Posterior cingulate gyrus (tissue), 11 donors: ENCODE results near the gene GALNT7.

ENCODE experiments used
- DNase-seq, 10 donors: peaks; one replicate each; pipeline versions ENCODE4 v3.0.0 to v3.0.0-alpha.2; 2020 to 2021; ENCODE audit warnings: mixed read lengths in 3 of 10
- intact Hi-C: fragments of 100-400 bp; cut with DNase I; formaldehyde crosslinking; loops from one replicate; pipeline ENCODE4 v1.15.1; 2023

GALNT7 gene

GRCh38 chr4:173282256-173282562 lies 113.6 kb downstream of the GALNT7 start:
- no peak for DNase-seq
- intact Hi-C loops = no loop called here

DNA sequence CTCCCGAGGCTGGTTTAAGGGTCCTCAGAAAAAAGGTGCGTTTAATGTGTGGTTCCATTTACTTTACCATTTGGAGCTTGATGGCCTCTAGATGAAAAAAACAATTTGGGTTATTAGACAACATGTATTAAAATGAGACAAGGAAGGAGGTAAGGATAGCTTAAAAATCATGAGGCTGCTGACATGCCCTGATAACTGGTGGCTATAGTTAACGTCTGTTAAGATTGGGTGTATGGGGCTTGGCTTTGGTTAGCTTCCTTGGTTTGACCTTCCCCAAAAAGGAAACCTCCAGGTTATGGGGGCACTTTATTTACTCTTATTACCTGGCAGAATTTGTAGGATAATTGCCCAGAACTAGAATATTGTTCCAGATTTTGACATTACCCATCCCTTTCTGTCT lies 114.0 kb downstream of the GALNT7 start:
- intact Hi-C loops = no loop called here
- DNase-seq = no peak

GRCh38 chr4:173284463-173284862 lies 115.9 kb downstream of the GALNT7 start:
- intact Hi-C loops = no loop called here
- DNase-seq = no peak

DNA sequence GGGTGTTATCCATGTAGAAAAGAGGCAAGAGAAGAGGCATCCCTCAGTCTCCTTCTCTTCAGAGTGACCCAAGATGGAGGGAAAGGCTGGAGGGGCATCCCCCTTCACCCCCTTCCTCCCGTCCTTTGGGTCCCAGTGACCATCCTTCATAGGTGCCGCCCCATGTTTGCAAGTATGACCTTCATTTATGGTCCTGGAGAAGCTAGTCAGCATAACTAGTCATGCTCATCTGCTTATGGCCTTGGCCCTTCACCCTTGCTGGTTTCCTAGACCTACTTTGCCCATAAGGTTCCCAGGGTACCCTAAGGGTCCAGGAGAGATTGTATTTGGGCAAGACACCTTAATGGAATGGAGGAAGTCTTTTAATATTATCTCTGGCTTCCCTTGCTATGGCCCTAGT lies 118.9 kb downstream of the GALNT7 start:
- intact Hi-C loops = no loop called here

DNA sequence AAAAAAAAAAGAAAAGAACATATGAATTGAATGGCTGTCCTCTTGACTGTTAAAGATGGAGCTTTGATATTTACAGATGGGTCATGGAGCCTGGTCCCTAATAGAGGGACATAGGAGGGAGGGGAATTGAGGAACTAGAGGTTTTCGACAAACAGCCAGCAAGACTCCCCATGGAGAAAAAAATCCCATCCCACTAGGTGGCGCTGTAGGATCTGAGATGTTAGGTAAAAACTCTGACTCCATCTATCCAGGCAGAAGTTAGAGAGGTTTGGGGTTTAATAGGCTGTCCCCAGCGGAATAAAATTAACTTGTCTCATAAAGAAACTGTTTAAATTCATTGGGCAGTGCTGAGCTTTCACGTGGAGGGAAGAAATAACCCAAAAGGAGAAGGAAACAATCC lies 119.7 kb downstream of the GALNT7 start:
- peak in 5 of 10 donors; percentile 14 to 65 (median 50) for DNase-seq
- intact Hi-C loops = no loop called here

More for the DNA sequence above, 118.9 kb downstream of the GALNT7 start:
- no peak for DNase-seq

GRCh38 chr4:173288698-173289352 lies 120.2 kb downstream of the GALNT7 start:
- no peak for DNase-seq
- intact Hi-C loops = no loop called here

DNA sequence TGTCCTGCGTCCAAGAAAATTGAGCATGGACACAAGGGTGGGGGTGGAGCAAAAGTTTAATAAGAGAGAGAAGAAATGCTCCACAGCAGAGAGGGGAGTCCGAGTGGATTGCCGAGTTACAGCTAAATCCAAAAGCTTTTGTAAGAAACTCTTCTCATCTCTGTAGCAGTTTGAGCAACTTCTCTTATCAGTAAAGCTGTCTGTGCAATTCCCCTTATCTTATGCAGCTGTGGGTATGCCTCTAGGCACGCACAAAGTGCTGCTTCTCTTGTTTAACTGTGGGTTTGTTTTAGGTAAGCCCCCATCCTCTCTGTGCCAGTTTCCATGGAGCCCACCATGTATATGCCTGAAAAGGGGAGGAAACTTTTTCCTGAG lies 120.7 kb downstream of the GALNT7 start:
- no peak for DNase-seq
- intact Hi-C loops = no loop called here

DNA sequence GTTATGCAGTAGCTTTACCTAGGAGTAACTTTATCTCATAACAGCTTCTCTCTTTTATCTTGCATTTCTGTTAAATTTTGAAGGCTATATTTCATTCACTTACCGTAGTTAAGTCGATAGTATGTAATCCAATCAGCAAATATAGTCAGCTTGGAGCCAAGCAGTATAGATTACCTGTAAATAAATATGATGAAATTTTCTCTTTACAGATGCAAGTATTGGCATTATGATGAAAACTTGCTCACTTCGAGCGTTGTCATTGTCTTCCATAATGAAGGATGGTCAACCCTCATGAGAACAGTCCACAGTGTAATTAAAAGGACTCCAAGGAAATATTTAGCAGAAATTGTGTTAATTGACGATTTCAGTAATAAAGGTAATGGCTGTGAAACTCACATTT lies 123.3 kb downstream of the GALNT7 start:
- intact Hi-C loops = no loop called here
- DNase-seq = no peak

DNA sequence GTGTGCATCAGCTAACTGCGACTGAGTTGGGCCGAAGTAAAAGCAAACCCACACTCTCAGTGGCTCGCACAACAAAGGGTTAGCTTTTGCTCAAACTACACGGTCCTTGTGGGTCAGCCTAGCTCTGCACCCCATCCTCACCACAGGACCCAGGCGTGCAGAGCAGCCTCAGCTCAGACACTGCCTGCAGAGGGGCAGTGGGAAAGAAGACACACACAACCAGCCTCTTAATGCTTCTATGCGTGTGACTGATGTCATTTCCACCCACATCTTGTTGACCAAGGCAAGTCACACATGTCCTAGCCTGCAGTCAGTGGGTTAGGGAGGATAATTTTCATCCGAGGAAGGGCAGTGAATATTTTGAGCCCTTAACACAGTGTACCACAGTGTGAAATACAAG lies 125.1 kb downstream of the GALNT7 start:
- no peak for DNase-seq
- intact Hi-C loops = no loop called here

GRCh38 chr4:173294444-173294843 lies 125.8 kb downstream of the GALNT7 start:
- no peak for DNase-seq
- intact Hi-C loops = no loop called here

DNA sequence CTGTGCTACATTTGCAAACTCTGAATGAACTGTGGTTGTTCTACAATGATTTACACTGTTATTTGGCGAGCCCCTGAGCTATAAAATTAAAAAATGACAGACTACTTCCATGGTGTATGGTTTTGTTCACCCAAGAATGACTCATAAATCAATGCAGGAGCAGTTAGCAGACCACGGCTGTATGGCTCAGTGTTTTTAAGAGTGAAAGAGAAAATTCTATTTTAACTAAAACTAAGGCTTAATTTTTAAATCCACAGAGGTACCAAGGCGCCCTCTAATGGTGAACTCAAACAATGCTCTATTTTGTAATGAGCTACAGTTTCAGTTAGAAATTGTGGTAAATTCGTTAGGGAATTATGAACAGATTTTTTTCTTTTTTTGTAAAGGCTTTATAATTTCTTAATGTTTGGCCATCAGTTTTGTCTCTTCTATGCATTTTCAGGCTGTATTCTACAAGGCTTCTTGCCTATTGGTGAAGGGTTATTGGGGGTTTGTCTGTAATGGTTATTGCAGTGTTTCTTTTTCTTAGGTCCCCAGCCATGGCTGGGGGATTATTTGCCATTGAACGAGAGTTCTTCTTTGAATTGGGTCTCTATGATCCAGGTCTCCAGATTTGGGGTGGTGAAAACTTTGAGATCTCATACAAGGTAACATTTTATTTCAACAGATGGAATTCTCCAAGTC lies 133.0 kb downstream of the GALNT7 start:
- intact Hi-C loops = loop anchor here (2.0 kb wide), 1 partner anchor 289 kb away; no protein-coding TSS in a partner anchor
- no peak for DNase-seq

DNA sequence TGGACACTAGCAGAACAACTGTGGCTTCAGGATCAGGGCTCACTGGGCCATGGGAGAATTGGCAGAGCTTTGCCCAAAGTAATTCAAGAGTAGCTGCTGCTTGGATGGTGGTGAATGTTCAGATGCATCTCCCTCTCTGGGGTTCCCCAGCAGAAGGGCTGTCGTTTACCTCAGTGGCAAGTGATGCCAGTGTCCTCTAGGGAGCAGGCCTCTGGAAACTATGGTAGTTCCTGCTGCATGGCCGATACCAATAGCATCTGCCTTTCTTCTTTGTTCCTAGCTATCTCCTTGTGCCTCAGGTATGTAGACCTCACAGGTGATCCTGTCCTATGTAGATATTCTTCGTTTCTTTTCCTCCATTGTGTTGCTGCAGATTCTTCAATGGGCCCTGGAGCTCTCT lies 139.2 kb downstream of the GALNT7 start:
- intact Hi-C loops = no loop called here

GRCh38 chr4:173311368-173311767 lies 142.8 kb downstream of the GALNT7 start:
- no peak for DNase-seq
- intact Hi-C loops = no loop called here

More for the DNA sequence above, 139.2 kb downstream of the GALNT7 start:
- no peak for DNase-seq

DNA sequence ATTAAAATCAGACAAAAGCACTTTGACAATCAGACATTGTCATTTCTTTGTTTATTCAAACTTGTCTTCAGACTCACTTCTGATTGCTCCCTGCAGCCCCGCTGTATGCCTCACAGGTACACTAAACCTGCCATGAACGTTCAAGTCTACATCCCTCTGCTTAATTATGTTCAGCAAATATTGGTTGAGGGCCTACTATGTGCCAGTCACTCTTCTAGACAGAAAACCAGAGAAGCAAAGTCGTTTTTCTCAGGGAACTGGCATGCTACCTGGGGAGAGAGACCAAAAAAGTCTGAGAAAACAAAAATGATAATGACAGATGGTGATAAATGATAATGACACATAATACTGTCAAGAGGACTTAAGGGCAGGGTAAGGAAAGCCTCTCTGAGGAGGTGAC lies 146.1 kb downstream of the GALNT7 start:
- intact Hi-C loops = loop anchor here (5.0 kb wide), 1 partner anchor 178 kb away; no protein-coding TSS in a partner anchor
- DNase-seq = no peak

- intact Hi-C loops = loop anchor here (5.0 kb wide), 1 partner anchor 176 kb away; no protein-coding TSS in a partner anchor
These were observed 147.4 kb downstream of the GALNT7 start for GRCh38 chr4:173316060-173316459.

DNA sequence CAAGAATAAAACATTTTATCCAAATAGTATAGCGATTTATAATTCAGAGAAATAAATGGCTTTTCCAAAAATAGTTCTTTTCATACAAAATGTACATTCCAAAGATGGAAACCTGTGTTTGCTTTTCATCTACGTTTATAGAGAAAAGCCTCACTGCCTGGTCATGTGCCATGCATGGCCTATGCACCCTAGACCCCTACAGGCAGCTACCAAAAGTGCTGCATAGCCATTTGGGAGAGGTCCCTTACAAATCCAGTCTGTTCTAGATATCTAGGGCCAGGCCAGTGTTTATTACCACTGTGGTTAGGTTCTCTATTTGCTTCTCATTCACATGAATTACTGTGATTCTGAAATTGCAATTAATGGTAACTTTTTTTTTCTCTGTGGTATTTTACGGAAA lies 148.4 kb downstream of the GALNT7 start:
- intact Hi-C loops = loop anchor here (5.0 kb wide), 1 partner anchor 175 kb away; no protein-coding TSS in a partner anchor
- DNase-seq = no peak

More at GRCh38 chr4:173316060-173316459, 147.4 kb downstream of the GALNT7 start:
- DNase-seq = no peak

DNA sequence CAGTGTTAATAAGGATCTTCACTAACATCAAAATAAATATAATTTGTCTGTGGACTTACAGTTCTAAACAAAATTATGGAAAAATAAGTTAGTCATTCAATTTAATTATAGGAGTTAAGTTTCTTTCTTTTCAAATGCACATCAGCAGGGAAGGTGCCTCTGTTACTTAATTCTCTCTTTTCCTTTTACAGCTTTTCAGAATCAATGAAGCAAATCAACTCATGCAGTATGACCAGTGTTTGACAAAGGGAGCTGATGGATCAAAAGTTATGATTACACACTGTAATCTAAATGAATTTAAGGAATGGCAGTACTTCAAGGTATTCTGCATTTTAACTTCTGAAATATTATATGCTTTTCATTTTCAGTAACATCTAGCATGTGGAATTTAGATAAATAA lies 149.6 kb downstream of the GALNT7 start:
- no peak for DNase-seq
- intact Hi-C loops = loop anchor here (5.0 kb wide), 1 partner anchor 174 kb away; no protein-coding TSS in a partner anchor

GRCh38 chr4:173318648-173319211 lies 150.1 kb downstream of the GALNT7 start:
- intact Hi-C loops = loop anchor here (1.0 to 5.0 kb wide), 2 partner anchors 99 to 174 kb away; no protein-coding TSS in a partner anchor
- DNase-seq = no peak

DNA sequence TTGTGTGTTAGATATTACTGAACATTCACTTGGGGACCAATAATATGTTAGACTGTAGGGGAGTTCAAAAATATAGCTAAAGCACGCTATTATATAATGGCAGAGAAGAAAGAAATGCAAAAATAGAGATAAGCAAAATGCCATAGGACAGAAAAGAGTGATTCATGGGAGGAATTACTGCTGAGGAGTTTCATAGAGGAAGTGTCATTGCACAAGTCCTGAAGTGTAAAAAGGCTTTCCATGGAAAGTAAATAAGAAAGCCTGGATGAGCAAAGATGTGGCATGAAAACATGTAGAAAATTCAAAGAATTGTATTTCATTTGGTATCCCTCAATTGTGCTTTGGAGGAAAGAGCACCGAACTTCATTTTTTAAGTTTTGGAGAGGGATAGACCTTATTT lies 151.1 kb downstream of the GALNT7 start:
- intact Hi-C loops = loop anchor here (1.0 to 5.0 kb wide), 2 partner anchors 98 to 173 kb away; no protein-coding TSS in a partner anchor
- DNase-seq = no peak

- intact Hi-C loops = no loop called here
- DNase-seq = no peak
These were observed 156.6 kb downstream of the GALNT7 start for GRCh38 chr4:173325007-173325736.
